Panc1 (cell line): ENCODE data around the gene IGF2R. TPM values are rescaled to one million over a fixed set of nuclear protein-coding genes. Genes with fewer than 3 reads are reported as not detected.
"Not testable (repeated sequence)": the region's sequence is repeated elsewhere in the genome, so short reads cannot be mapped to it uniquely, and the experiment has no call there.

Experiments
- ATAC-seq: fragments of 200-7000 bp; cut with Tn5 transposase; 2 replicates; pipeline ENCODE4 v1.9.1; 2020; ENCODE audit warnings: mild to moderate bottlenecking, moderate library complexity
- BruUV-seq: library from RNA; stranded (reverse); fragments of 400-500 nt; replicated peaks from 2 replicates; lab custom pipeline; 2021; lab: Mats Ljungman, UMichigan
- CTCF ChIA-PET: fragments of 300-600 bp; sonication (Branson Sonifier 250); formaldehyde crosslinking; loops from one replicate; lab custom pipeline; 2022; ENCODE audit warnings: antibody characterized with exemption; lab: Charles Lee
- POLR2A ChIA-PET: fragments of 300-600 bp; sonication (Branson Sonifier 250); formaldehyde crosslinking; loops from one replicate; lab custom pipeline; 2022; ENCODE audit warnings: antibody characterized with exemption; lab: Charles Lee
- DNase-seq: peaks from one replicate; pipeline ENCODE4 v3.0.0-alpha.2; 2010; ENCODE audit warnings: low read depth, low spot score
- H3K27ac ChIP-seq: 2 replicates; pipeline ENCODE4 v1.5.1; 2011; ENCODE audit warnings: mild to moderate bottlenecking, low read length, inconsistent platforms
- H3K27me3 ChIP-seq: fragments of 200-500 bp; sonication (Bioruptor generic); 2 replicates; pipeline ENCODE4 v1.6.0; 2014; ENCODE audit warnings: low read length, inconsistent platforms; ENCODE audit not compliant: control insufficient read depth, insufficient read depth
- H3K36me3 ChIP-seq: fragments of 200-500 bp; sonication (Bioruptor generic); 2 replicates; pipeline ENCODE4 v1.5.1; 2014; ENCODE audit warnings: inconsistent platforms, mild to moderate bottlenecking, low read length, moderate library complexity; ENCODE audit not compliant: control insufficient read depth, insufficient read depth
- H3K4me1 ChIP-seq: 2 replicates; pipeline ENCODE4 v1.5.1; 2011; ENCODE audit warnings: inconsistent platforms, mild to moderate bottlenecking, low read length, moderate library complexity; ENCODE audit not compliant: control insufficient read depth, insufficient read depth
- H3K4me3 ChIP-seq, 2 experiments: 2 replicates each; pipeline ENCODE4 v1.5.1; 2011 to 2012; ENCODE audit warnings: low read depth in 2 of 2, low read length in 2 of 2, mild to moderate bottlenecking in 2 of 2, inconsistent platforms in 1 of 2, moderate library complexity in 1 of 2
- H3K9me3 ChIP-seq: fragments of 200-500 bp; sonication (Bioruptor generic); 2 replicates; pipeline ENCODE4 v1.5.1; 2014; ENCODE audit warnings: low read depth, mild to moderate bottlenecking, inconsistent platforms, low read length, moderate library complexity; ENCODE audit not compliant: control insufficient read depth, insufficient read depth
- CTCF ChIP-seq: fragments of 450-650 bp; IDR thresholded peaks from 2 replicates; pipeline ENCODE4 v1.5.1; 2017; ENCODE audit warnings: mild to moderate bottlenecking
- POLR2AphosphoS5 ChIP-seq: IDR thresholded peaks from 2 replicates; pipeline ENCODE4 v1.6.1; 2012; ENCODE audit warnings: mild to moderate bottlenecking, low read depth, low read length, moderate library complexity
- REST ChIP-seq, 2 experiments: IDR thresholded peaks; 2 replicates each; pipeline ENCODE4 v1.6.1; 2011 to 2012; ENCODE audit warnings: low read depth in 2 of 2, control low read depth in 1 of 2, low read length in 1 of 2, mild to moderate bottlenecking in 1 of 2, moderate library complexity in 1 of 2; ENCODE audit not compliant: insufficient read depth in 1 of 2
- SIN3A ChIP-seq: IDR thresholded peaks from 2 replicates; pipeline ENCODE4 v1.6.1; 2012; ENCODE audit warnings: low read depth, mild to moderate bottlenecking, low read length, moderate library complexity, borderline replicate concordance; ENCODE audit not compliant: insufficient read depth
- TCF7L2 ChIP-seq: IDR thresholded peaks from 2 replicates; pipeline ENCODE4 v1.6.1; 2011; ENCODE audit warnings: mild to moderate bottlenecking, low read depth, low read length, inconsistent platforms
- in situ Hi-C: cut with HindIII; loops from 2 replicates; pipeline ENCODE4 v1.10.0; 2016; ENCODE audit warnings: low sequenced_read_pairs, low pct_unique_long_range_greater_than_20kb
- intact Hi-C: fragments of 100-400 bp; cut with micrococcal nuclease; formaldehyde crosslinking; loops from one replicate; pipeline ENCODE4 v1.10.0; 2022; ENCODE audit not compliant: unreplicated experiment
- total RNA-seq: library from RNA; stranded (reverse); gene quantifications from one replicate; pipeline ENCODE4 v1.2.1, GENCODE V29; 2021; ENCODE audit not compliant: unreplicated experiment

Gene IGF2R
- total RNA-seq, 1 experiment from 2014 or later = 163 TPM

DNA sequence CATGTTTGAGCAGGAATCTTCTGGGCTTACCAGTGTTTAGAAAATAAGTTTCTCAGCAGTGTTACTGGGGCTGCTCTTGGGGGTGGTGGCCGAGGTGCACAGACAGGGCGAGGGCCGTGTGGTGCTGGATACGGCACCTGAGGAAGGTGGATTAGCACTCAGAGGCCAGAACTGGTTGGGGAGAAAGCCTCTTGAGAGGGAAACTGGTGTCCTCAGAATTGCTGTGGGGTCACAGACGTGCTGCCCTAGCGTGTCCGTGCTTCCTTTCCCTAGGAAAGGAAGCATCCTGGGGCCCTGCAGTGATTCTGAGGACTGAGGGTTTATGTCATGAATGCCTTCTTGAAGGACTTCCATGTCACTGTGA lies 120.6 kb downstream of the IGF2R start:
- no peak for TF ChIP-seq SIN3A
- TF ChIP-seq TCF7L2 = no peak
- TF ChIP-seq POLR2AphosphoS5 = no peak
- TF ChIP-seq CTCF = no peak
- TF ChIP-seq REST (IDR thresholded peaks at IDR 0.05; ENCODE audit: insufficient read depth in 1 of 2, low read depth in 2 of 2, low read length in 1 of 2) = no peak
- DNase-seq = no peak
- intact Hi-C loops (loop anchor here (5.0 kb wide), 1 partner anchor 368 kb away; no protein-coding TSS in a partner anchor), in situ Hi-C loops (no loop called here)
- ATAC-seq = no peak
- Histone ChIP-seq H3K36me3 (peaks cover 10% of the 10 kb centered on the region), H3K27me3 (no peaks in the 10 kb centered on the region), H3K27ac (no peak overlapping the region), H3K9me3 (no peaks in the 10 kb centered on the region), H3K4me1 (no peaks in the 10 kb centered on the region), H3K4me3 (no peak overlapping the region)
- ChIA-PET POLR2A (no interaction called here), CTCF (no interaction called here)
- BruUV-seq = no TSS peak

DNA sequence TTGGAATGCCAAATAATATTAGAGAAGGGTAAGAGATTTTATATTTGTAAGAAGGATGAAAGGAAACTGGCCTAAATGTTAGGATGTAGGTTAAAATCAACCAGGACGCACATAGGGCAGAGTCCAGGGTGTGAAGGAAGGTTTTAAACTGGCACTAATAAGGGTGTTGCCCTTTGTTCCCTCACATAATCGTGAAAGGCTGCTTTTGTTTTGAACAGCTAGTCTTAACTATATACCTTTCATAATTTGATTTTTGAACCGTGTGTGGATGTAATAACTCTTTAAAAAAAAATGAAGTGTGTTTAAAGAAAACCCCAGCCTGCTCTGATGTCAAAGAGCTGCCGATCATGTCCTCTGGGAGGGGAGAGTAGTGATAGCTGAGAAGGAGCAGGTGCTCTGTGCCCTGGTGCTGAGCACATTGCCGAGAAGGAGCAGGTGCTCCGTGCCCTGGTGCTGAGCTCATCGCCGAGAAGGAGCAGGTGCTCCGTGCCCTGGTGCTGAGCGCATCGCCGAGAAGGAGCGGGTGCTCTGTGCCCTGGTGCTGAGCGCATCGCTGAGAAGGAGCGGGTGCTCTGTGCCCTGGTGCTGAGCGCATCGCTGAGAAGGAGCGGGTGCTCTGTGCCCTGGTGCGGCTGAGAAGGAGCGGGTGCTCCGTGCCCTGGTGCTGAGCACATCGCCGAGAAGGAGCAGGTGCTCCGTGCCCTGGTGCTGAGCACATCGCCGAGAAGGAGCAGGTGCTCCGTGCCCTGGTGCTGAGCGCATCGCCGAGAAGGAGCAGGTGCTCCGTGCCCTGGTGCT lies 121.8 kb downstream of the IGF2R start:
- TSS peak; percentile 36 for BruUV-seq
- in situ Hi-C loops, intact Hi-C loops, H3K27ac ChIP-seq, DNase-seq, H3K4me1 ChIP-seq, ATAC-seq, H3K27me3 ChIP-seq, POLR2A ChIA-PET, H3K36me3 ChIP-seq, H3K4me3 ChIP-seq, H3K9me3 ChIP-seq, CTCF ChIA-PET: not testable (repeated sequence)

DNA sequence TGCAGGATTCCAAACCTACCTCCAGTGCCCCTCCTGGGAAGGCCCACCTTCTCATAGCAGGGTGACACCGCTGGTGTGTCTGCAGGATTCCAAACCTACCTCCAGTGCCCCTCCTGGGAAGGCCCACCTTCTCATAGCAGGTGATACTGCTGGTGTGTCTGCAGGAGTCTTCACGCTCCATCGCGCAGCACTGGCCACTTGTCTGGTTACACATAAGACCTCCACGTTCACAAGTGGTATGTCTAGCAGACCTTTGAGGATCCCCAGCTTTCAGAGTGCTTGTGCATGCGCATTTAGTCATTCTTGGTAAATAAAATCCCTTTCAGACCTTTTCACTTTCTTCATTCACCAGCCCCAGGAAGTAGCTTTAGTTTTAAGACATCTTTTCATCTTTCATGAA lies 123.3 kb downstream of the IGF2R start:
- H3K9me3 ChIP-seq, H3K4me3 ChIP-seq, intact Hi-C loops, ATAC-seq, H3K4me1 ChIP-seq, POLR2A ChIA-PET, CTCF ChIA-PET, H3K36me3 ChIP-seq, DNase-seq, in situ Hi-C loops, H3K27ac ChIP-seq, H3K27me3 ChIP-seq, BruUV-seq: not testable (repeated sequence)
